ENCODE results near the gene PRR5.
"Not testable (repeated sequence)": the region's sequence is repeated elsewhere in the genome, so short reads cannot be mapped to it uniquely, and the experiment has no call there.

DNA sequence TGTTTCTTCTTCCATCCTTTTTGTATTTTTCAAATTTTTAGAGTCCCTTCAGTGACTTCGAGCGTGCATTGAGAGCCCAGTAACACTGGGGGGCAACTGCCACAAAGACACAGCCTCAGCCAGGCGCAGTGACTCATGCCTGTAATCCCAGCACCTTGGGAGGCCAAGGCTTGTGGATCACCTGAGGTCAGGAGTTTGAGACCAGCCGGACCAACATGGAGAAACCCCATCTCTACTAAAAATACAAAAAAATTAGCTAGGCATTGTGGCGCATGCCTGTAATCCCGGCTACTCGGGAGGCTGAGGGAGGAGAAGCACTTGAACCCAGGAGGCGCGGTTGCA is 22.7 kb upstream of the PRR5 start:
- TF ChIP-seq, protein P1, sequence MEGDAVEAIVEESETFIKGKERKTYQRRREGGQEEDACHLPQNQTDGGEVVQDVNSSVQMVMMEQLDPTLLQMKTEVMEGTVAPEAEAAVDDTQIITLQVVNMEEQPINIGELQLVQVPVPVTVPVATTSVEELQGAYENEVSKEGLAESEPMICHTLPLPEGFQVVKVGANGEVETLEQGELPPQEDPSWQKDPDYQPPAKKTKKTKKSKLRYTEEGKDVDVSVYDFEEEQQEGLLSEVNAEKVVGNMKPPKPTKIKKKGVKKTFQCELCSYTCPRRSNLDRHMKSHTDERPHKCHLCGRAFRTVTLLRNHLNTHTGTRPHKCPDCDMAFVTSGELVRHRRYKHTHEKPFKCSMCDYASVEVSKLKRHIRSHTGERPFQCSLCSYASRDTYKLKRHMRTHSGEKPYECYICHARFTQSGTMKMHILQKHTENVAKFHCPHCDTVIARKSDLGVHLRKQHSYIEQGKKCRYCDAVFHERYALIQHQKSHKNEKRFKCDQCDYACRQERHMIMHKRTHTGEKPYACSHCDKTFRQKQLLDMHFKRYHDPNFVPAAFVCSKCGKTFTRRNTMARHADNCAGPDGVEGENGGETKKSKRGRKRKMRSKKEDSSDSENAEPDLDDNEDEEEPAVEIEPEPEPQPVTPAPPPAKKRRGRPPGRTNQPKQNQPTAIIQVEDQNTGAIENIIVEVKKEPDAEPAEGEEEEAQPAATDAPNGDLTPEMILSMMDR (IDR thresholded peaks at IDR 0.05 in 8 of 11, conservative IDR thresholded peaks at IDR 0.05 in 3 of 11), result not testable (repeated sequence)
- TF ChIP-seq POLR2A (IDR thresholded peaks at IDR 0.05), result not testable (repeated sequence)
